IPS-15b (cell line): ENCODE measurements around the gene IL21.

Experiments used
- H3K27me3 ChIP-seq: one replicate; pipeline ENCODE4 v1.6.1; 2013; ENCODE audit warnings: low read length; ENCODE audit not compliant: control insufficient read depth, insufficient read depth
- H3K36me3 ChIP-seq: one replicate; pipeline ENCODE4 v1.6.1; 2013; ENCODE audit warnings: low read length; ENCODE audit not compliant: control insufficient read depth, insufficient read depth
- H3K4me1 ChIP-seq: one replicate; pipeline ENCODE4 v1.6.1; 2013; ENCODE audit warnings: mild to moderate bottlenecking, low read length; ENCODE audit not compliant: control insufficient read depth, insufficient read depth
- H3K4me3 ChIP-seq: one replicate; pipeline ENCODE4 v1.5.1; 2013; ENCODE audit warnings: low read depth, low read length
- H3K9ac ChIP-seq: one replicate; pipeline ENCODE4 v1.6.1; 2013; ENCODE audit warnings: low read depth, mild to moderate bottlenecking, low read length
- H3K9me3 ChIP-seq: one replicate; pipeline ENCODE4 v1.6.1; 2013; ENCODE audit warnings: mild to moderate bottlenecking, low read length; ENCODE audit not compliant: control insufficient read depth, insufficient read depth

Gene IL21

DNA sequence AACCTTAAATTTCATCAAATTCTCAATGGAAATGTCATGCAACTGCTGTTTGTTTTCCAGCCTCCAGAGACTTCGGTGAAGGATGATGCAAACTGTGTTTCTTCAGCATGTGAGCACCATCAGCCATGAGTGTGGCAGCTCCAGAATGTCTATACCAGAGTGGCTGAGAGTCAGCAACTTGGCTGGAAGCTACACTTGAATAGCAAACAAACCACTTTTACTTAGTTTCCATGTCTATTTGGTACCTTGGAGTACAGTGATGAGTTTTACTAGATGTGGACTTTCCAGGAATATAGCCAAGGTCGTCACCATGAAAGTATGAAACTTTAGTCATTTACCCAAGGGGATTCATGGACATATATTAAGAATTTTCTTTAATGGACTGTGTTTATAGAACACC lies 4.3 kb upstream of the IL21 start:
- Histone ChIP-seq H3K4me3 (no peak overlapping the region), H3K27me3 (no peaks in the 10 kb centered on the region), H3K9ac (no peak overlapping the region), H3K36me3 (no peaks in the 10 kb centered on the region), H3K4me1 (no peaks in the 10 kb centered on the region), H3K9me3 (no peaks in the 10 kb centered on the region)

GRCh38 chr4:122624205-122624604 lies 3.3 kb upstream of the IL21 start:
- H3K9me3 ChIP-seq = no peaks in the 10 kb centered on the region
- no peak overlapping the region for H3K9ac ChIP-seq
- H3K4me1 ChIP-seq = no peaks in the 10 kb centered on the region
- no peaks in the 10 kb centered on the region for H3K36me3 ChIP-seq
- H3K4me3 ChIP-seq = no peak overlapping the region
- no peaks in the 10 kb centered on the region for H3K27me3 ChIP-seq

GRCh38 chr4:122623637-122624166 lies 2.8 kb upstream of the IL21 start:
- Histone ChIP-seq H3K4me1 (no peaks in the 10 kb centered on the region), H3K9me3 (no peaks in the 10 kb centered on the region), H3K36me3 (no peaks in the 10 kb centered on the region), H3K9ac (no peak overlapping the region), H3K4me3 (no peak overlapping the region), H3K27me3 (no peaks in the 10 kb centered on the region)

- H3K4me1 ChIP-seq = peaks cover 6% of the 10 kb centered on the region
- no peak overlapping the region for H3K4me3 ChIP-seq
- H3K9ac ChIP-seq = no peak overlapping the region
- no peaks in the 10 kb centered on the region for H3K9me3 ChIP-seq
- H3K36me3 ChIP-seq = no peaks in the 10 kb centered on the region
- H3K27me3 ChIP-seq = no peaks in the 10 kb centered on the region
Measured at GRCh38 chr4:122622400-122622799, 1.5 kb upstream of the IL21 start.

- no peaks in the 10 kb centered on the region for H3K36me3 ChIP-seq
- no peaks in the 10 kb centered on the region for H3K27me3 ChIP-seq
- H3K4me1 ChIP-seq = peaks cover 11% of the 10 kb centered on the region
- H3K9me3 ChIP-seq = no peaks in the 10 kb centered on the region
- H3K4me3 ChIP-seq = no peak overlapping the region
- H3K9ac ChIP-seq = no peak overlapping the region
Measured at GRCh38 chr4:122619611-122620010, 1.3 kb downstream of the IL21 start.

GRCh38 chr4:122617597-122618593 lies 3.0 kb downstream of the IL21 start:
- H3K4me1 ChIP-seq = peaks cover 13% of the 10 kb centered on the region
- H3K36me3 ChIP-seq = no peaks in the 10 kb centered on the region
- no peaks in the 10 kb centered on the region for H3K9me3 ChIP-seq
- H3K27me3 ChIP-seq = no peaks in the 10 kb centered on the region
- H3K4me3 ChIP-seq = no peak overlapping the region
- no peak overlapping the region for H3K9ac ChIP-seq

GRCh38 chr4:122616915-122617596 lies 3.8 kb downstream of the IL21 start:
- no peak overlapping the region for H3K4me3 ChIP-seq
- no peak overlapping the region for H3K9ac ChIP-seq
- H3K9me3 ChIP-seq = no peaks in the 10 kb centered on the region
- no peaks in the 10 kb centered on the region for H3K36me3 ChIP-seq
- peaks cover 13% of the 10 kb centered on the region for H3K4me1 ChIP-seq
- H3K27me3 ChIP-seq = no peaks in the 10 kb centered on the region

DNA sequence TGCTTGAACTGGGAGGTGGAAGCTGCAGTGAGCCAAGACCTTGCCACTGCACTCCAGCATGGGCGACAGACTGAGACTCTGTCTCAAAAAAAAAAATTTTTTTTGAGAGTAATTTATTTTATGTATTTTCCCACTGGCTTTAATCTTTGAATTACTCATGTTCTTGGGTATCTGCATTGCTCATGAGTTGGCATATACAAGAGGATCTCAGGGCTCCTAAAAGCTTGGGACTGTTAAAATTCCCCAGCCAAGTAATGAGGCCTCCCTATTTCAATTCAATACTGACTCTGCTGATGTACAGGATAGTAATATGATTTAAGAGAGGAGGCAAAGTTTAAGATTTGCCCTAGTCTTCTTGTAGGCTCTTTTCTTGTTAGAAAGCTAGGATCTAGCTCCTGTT lies 6.2 kb downstream of the IL21 start:
- no peaks in the 10 kb centered on the region for H3K27me3 ChIP-seq
- no peak overlapping the region for H3K4me3 ChIP-seq
- H3K36me3 ChIP-seq = no peaks in the 10 kb centered on the region
- no peaks in the 10 kb centered on the region for H3K9me3 ChIP-seq
- no peak overlapping the region for H3K9ac ChIP-seq
- peaks cover 13% of the 10 kb centered on the region for H3K4me1 ChIP-seq

GRCh38 chr4:122612540-122612939 lies 8.3 kb downstream of the IL21 start:
- no peaks in the 10 kb centered on the region for H3K9me3 ChIP-seq
- no peaks in the 10 kb centered on the region for H3K27me3 ChIP-seq
- H3K4me3 ChIP-seq = no peak overlapping the region
- H3K9ac ChIP-seq = no peak overlapping the region
- H3K4me1 ChIP-seq = peaks cover 8% of the 10 kb centered on the region
- H3K36me3 ChIP-seq = no peaks in the 10 kb centered on the region

DNA sequence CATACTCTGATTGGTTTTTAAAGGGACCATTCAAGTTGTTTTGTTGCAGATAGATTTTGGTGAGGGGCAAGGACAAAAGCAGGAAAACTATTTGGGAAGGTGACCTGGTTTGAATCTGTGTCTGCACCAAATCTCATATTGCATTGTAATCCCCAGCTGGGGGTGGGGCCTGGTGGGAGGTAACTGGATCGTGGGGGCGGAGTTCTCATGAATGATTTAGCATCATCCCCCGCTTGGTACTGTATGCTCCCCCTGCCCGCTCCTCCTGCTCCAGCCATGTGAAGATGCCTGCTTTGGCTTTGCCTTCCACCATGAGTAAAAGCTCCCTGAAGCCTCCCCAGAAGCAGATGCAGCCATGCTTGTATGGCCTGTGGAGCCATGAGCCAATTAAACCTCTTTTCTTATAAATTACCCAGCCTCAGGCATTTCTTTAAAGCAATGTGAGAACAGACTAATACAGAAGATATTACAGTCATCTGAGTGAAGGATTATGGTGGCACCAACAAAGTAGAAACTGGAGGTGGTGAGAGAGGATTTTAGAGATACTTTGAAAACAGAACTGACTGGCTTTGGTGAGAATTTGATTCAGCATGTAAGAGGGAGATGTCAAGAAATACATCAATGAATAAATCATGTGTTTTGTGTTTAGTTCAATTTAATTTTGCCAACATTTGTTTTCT lies 14.4 kb downstream of the IL21 start:
- Histone ChIP-seq H3K27me3 (no peaks in the 10 kb centered on the region), H3K4me1 (peaks cover 12% of the 10 kb centered on the region), H3K9me3 (no peaks in the 10 kb centered on the region), H3K4me3 (no peak overlapping the region), H3K9ac (no peak overlapping the region), H3K36me3 (no peaks in the 10 kb centered on the region)

DNA sequence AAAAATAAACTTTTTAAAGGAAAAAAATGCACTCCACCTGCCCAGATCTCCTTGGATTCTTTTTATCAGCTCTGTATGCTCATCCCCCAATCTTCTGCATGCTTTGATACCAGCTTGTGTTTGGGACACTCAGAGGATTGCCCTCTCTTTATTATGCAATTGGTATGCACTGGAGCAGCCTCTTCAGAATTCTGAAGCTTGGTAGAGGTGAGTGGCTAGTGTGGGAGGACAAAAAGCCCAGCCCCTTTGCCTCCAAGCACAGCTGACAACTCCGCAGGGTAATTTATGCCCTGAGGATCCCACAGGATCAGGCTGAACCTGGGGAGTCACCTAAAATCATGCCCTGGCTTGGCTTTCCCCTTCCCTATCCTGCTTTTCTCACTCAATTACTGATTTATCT lies 16.7 kb downstream of the IL21 start:
- Histone ChIP-seq H3K4me1 (peaks cover 12% of the 10 kb centered on the region), H3K9me3 (no peaks in the 10 kb centered on the region), H3K4me3 (no peak overlapping the region), H3K27me3 (no peaks in the 10 kb centered on the region), H3K9ac (no peak overlapping the region), H3K36me3 (no peaks in the 10 kb centered on the region)
